ENCODE results near the gene FAM50B.

The FAM50B gene

GRCh38 chr6:3809515-3809891 is 39.7 kb upstream of the FAM50B start:
- H3K27me3 ChIP-seq (replicated peaks; ENCODE audit: control insufficient read depth, insufficient read depth, low read length) = no peaks in the 10 kb centered on the region
- H3K9me3 ChIP-seq (ENCODE audit: control insufficient read depth, low read length) = no peaks in the 10 kb centered on the region
- no peak overlapping the region for H3K4me3 ChIP-seq (ENCODE audit: low read length)
- peak overlapping the region; percentile 35 for H3K9ac ChIP-seq (ENCODE audit: low read length)
- no peaks in the 10 kb centered on the region for H3K36me3 ChIP-seq (ENCODE audit: control insufficient read depth, insufficient read depth, low read length, severe bottlenecking)
- DNase-seq (ENCODE audit: low read depth) = no peak
- peaks cover 43% of the 10 kb centered on the region for H3K4me1 ChIP-seq (ENCODE audit: control insufficient read depth, insufficient read depth, low read length)

- Histone ChIP-seq H3K4me1 (ENCODE audit: control insufficient read depth, insufficient read depth, low read length) (peaks cover 38% of the 10 kb centered on the region), H3K9ac (ENCODE audit: low read length) (no peak overlapping the region), H3K36me3 (ENCODE audit: control insufficient read depth, insufficient read depth, low read length, severe bottlenecking) (no peaks in the 10 kb centered on the region), H3K27me3 (replicated peaks; ENCODE audit: control insufficient read depth, insufficient read depth, low read length) (no peaks in the 10 kb centered on the region), H3K9me3 (ENCODE audit: control insufficient read depth, low read length) (no peaks in the 10 kb centered on the region), H3K4me3 (ENCODE audit: low read length) (no peak overlapping the region)
- DNase-seq (ENCODE audit: low read depth) = no peak
Measured at GRCh38 chr6:3809982-3810381, 39.2 kb upstream of the FAM50B start.

GRCh38 chr6:3811191-3811590 is 38.0 kb upstream of the FAM50B start:
- no peak for DNase-seq (ENCODE audit: low read depth)
- Histone ChIP-seq H3K36me3 (ENCODE audit: control insufficient read depth, insufficient read depth, low read length, severe bottlenecking) (no peaks in the 10 kb centered on the region), H3K9ac (ENCODE audit: low read length) (no peak overlapping the region), H3K9me3 (ENCODE audit: control insufficient read depth, low read length) (no peaks in the 10 kb centered on the region), H3K4me1 (ENCODE audit: control insufficient read depth, insufficient read depth, low read length) (peaks cover 30% of the 10 kb centered on the region), H3K27me3 (replicated peaks; ENCODE audit: control insufficient read depth, insufficient read depth, low read length) (no peaks in the 10 kb centered on the region), H3K4me3 (ENCODE audit: low read length) (no peak overlapping the region)

- H3K9me3 ChIP-seq (ENCODE audit: control insufficient read depth, low read length) = no peaks in the 10 kb centered on the region
- peaks cover 27% of the 10 kb centered on the region for H3K4me1 ChIP-seq (ENCODE audit: control insufficient read depth, insufficient read depth, low read length)
- H3K27me3 ChIP-seq (replicated peaks; ENCODE audit: control insufficient read depth, insufficient read depth, low read length) = no peaks in the 10 kb centered on the region
- DNase-seq (ENCODE audit: low read depth) = no peak
- no peak overlapping the region for H3K9ac ChIP-seq (ENCODE audit: low read length)
- no peaks in the 10 kb centered on the region for H3K36me3 ChIP-seq (ENCODE audit: control insufficient read depth, insufficient read depth, low read length, severe bottlenecking)
- no peak overlapping the region for H3K4me3 ChIP-seq (ENCODE audit: low read length)
Measured at GRCh38 chr6:3812596-3812995, 36.6 kb upstream of the FAM50B start.

GRCh38 chr6:3813150-3813780 is 35.9 kb upstream of the FAM50B start:
- DNase-seq (ENCODE audit: low read depth) = peak; percentile 63
- Histone ChIP-seq H3K36me3 (ENCODE audit: control insufficient read depth, insufficient read depth, low read length, severe bottlenecking) (no peaks in the 10 kb centered on the region), H3K9ac (ENCODE audit: low read length) (no peak overlapping the region), H3K4me3 (ENCODE audit: low read length) (no peak overlapping the region), H3K4me1 (ENCODE audit: control insufficient read depth, insufficient read depth, low read length) (peaks cover 21% of the 10 kb centered on the region), H3K27me3 (replicated peaks; ENCODE audit: control insufficient read depth, insufficient read depth, low read length) (no peaks in the 10 kb centered on the region), H3K9me3 (ENCODE audit: control insufficient read depth, low read length) (no peaks in the 10 kb centered on the region)

- Histone ChIP-seq H3K27me3 (replicated peaks; ENCODE audit: control insufficient read depth, insufficient read depth, low read length) (no peaks in the 10 kb centered on the region), H3K36me3 (ENCODE audit: control insufficient read depth, insufficient read depth, low read length, severe bottlenecking) (no peaks in the 10 kb centered on the region)
- no peak for DNase-seq (ENCODE audit: low read depth)
Measured at GRCh38 chr6:3813918-3814317, 35.3 kb upstream of the FAM50B start.

GRCh38 chr6:3814539-3814938 is 34.6 kb upstream of the FAM50B start:
- H3K9me3 ChIP-seq (ENCODE audit: control insufficient read depth, low read length) = no peaks in the 10 kb centered on the region
- no peak for DNase-seq (ENCODE audit: low read depth)
- H3K27me3 ChIP-seq (replicated peaks; ENCODE audit: control insufficient read depth, insufficient read depth, low read length) = no peaks in the 10 kb centered on the region
- no peaks in the 10 kb centered on the region for H3K36me3 ChIP-seq (ENCODE audit: control insufficient read depth, insufficient read depth, low read length, severe bottlenecking)
- H3K9ac ChIP-seq (ENCODE audit: low read length) = no peak overlapping the region
- no peak overlapping the region for H3K4me3 ChIP-seq (ENCODE audit: low read length)
- H3K4me1 ChIP-seq (ENCODE audit: control insufficient read depth, insufficient read depth, low read length) = peaks cover 12% of the 10 kb centered on the region

More at GRCh38 chr6:3813918-3814317, 35.3 kb upstream of the FAM50B start:
- Histone ChIP-seq H3K4me3 (ENCODE audit: low read length) (no peak overlapping the region), H3K9me3 (ENCODE audit: control insufficient read depth, low read length) (no peaks in the 10 kb centered on the region), H3K4me1 (ENCODE audit: control insufficient read depth, insufficient read depth, low read length) (peaks cover 15% of the 10 kb centered on the region), H3K9ac (ENCODE audit: low read length) (no peak overlapping the region)

GRCh38 chr6:3816251-3816650 is 32.9 kb upstream of the FAM50B start:
- DNase-seq (ENCODE audit: low read depth) = no peak

GRCh38 chr6:3819161-3820110 is 29.7 kb upstream of the FAM50B start:
- H3K9ac ChIP-seq (ENCODE audit: low read length) = peak overlapping the region; percentile 69
- no peaks in the 10 kb centered on the region for H3K36me3 ChIP-seq (ENCODE audit: control insufficient read depth, insufficient read depth, low read length, severe bottlenecking)
- no peaks in the 10 kb centered on the region for H3K27me3 ChIP-seq (replicated peaks; ENCODE audit: control insufficient read depth, insufficient read depth, low read length)
- H3K4me3 ChIP-seq (ENCODE audit: low read length) = no peak overlapping the region
- H3K9me3 ChIP-seq (ENCODE audit: control insufficient read depth, low read length) = no peaks in the 10 kb centered on the region
- peaks cover 52% of the 10 kb centered on the region for H3K4me1 ChIP-seq (ENCODE audit: control insufficient read depth, insufficient read depth, low read length)
- peak; percentile 15 for DNase-seq (ENCODE audit: low read depth)

More at GRCh38 chr6:3816251-3816650, 32.9 kb upstream of the FAM50B start:
- H3K27me3 ChIP-seq (replicated peaks; ENCODE audit: control insufficient read depth, insufficient read depth, low read length) = no peaks in the 10 kb centered on the region
- H3K9me3 ChIP-seq (ENCODE audit: control insufficient read depth, low read length) = no peaks in the 10 kb centered on the region
- H3K4me1 ChIP-seq (ENCODE audit: control insufficient read depth, insufficient read depth, low read length) = peaks cover 28% of the 10 kb centered on the region
- H3K4me3 ChIP-seq (ENCODE audit: low read length) = no peak overlapping the region
- H3K36me3 ChIP-seq (ENCODE audit: control insufficient read depth, insufficient read depth, low read length, severe bottlenecking) = no peaks in the 10 kb centered on the region
- H3K9ac ChIP-seq (ENCODE audit: low read length) = no peak overlapping the region

GRCh38 chr6:3820563-3820962 is 28.6 kb upstream of the FAM50B start:
- H3K36me3 ChIP-seq (ENCODE audit: control insufficient read depth, insufficient read depth, low read length, severe bottlenecking) = no peaks in the 10 kb centered on the region
- peaks cover 63% of the 10 kb centered on the region for H3K4me1 ChIP-seq (ENCODE audit: control insufficient read depth, insufficient read depth, low read length)
- no peak for DNase-seq (ENCODE audit: low read depth)
- peak overlapping the region; percentile 69 for H3K9ac ChIP-seq (ENCODE audit: low read length)
- H3K4me3 ChIP-seq (ENCODE audit: low read length) = peak overlapping the region; percentile 54
- no peaks in the 10 kb centered on the region for H3K27me3 ChIP-seq (replicated peaks; ENCODE audit: control insufficient read depth, insufficient read depth, low read length)
- H3K9me3 ChIP-seq (ENCODE audit: control insufficient read depth, low read length) = no peaks in the 10 kb centered on the region

GRCh38 chr6:3822747-3823445 is 26.3 kb upstream of the FAM50B start:
- Histone ChIP-seq H3K27me3 (replicated peaks; ENCODE audit: control insufficient read depth, insufficient read depth, low read length) (no peaks in the 10 kb centered on the region), H3K9ac (ENCODE audit: low read length) (peak overlapping the region; percentile 75), H3K4me1 (ENCODE audit: control insufficient read depth, insufficient read depth, low read length) (peaks cover 74% of the 10 kb centered on the region), H3K4me3 (ENCODE audit: low read length) (no peak overlapping the region), H3K36me3 (ENCODE audit: control insufficient read depth, insufficient read depth, low read length, severe bottlenecking) (no peaks in the 10 kb centered on the region), H3K9me3 (ENCODE audit: control insufficient read depth, low read length) (no peaks in the 10 kb centered on the region)
- no peak for DNase-seq (ENCODE audit: low read depth)

All from adipocyte (in vitro differentiated cells).